VCaP (cell line): ENCODE results near the gene KRTAP10-4.

ENCODE experiments used
- H3K27ac ChIP-seq: fragments of 450-650 bp; 2 replicates; pipeline ENCODE4 v1.5.1; 2017
- CTCF ChIP-seq: fragments of 450-650 bp; conservative IDR thresholded peaks from 2 replicates; pipeline ENCODE4 v1.5.1; 2017; ENCODE audit warnings: mild to moderate bottlenecking, moderate library complexity

Gene KRTAP10-4

DNA sequence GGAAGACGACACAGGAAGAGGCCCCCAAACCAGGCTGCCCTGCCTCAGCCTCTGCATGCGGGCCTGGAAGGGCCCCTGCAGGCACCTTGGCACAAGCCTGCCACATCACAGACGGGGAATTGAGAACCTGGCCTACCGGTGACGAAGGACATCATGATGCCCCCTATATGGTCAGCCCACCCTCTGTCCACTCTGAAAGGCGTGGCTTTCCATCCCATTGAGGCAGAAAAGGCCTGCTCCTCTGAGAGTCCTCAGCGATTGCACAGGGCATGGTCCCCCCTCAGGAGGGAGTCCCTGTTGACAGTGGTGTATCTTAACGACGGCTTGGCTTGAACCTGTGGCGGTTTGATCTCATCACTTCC is 44.9 kb upstream of the KRTAP10-4 start:
- no peak for TF ChIP-seq CTCF
- H3K27ac ChIP-seq: no peak overlapping the region

- no peak overlapping the region for H3K27ac ChIP-seq
- TF ChIP-seq CTCF: no peak
Measured at GRCh38 chr21:44529011-44529421, 44.5 kb upstream of the KRTAP10-4 start.

DNA sequence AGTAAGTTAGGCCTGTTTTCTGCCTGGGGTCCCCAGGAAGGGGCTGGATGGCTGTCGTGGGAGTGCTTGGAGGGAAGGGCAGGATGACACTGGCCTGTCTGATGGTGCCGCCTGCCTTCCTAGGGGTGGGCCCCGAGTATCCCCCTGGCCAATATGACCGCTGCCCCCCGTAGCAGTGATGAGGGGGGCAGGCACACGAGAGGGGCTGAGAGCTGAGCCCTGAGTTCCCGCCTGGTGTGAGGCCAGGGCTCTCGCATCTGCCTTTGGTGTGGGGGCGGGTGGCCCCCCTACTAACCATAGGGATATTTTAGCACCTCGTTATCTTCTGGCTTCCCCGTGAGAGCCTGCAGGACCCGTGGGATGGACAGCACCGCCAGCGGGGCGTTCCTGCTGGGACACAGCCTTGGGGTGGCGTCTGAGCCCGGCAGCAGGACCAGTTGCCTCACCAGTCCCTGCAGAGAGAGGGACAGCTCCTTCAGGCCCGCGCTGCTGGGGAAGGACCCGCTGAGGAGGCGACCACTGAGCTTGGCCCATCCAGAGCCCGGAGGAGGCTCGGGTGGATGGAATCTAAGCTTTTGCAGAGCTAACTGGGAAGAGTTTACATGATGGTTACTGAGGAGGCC is 43.9 kb upstream of the KRTAP10-4 start:
- no peak for TF ChIP-seq CTCF
- H3K27ac ChIP-seq: no peak overlapping the region

DNA sequence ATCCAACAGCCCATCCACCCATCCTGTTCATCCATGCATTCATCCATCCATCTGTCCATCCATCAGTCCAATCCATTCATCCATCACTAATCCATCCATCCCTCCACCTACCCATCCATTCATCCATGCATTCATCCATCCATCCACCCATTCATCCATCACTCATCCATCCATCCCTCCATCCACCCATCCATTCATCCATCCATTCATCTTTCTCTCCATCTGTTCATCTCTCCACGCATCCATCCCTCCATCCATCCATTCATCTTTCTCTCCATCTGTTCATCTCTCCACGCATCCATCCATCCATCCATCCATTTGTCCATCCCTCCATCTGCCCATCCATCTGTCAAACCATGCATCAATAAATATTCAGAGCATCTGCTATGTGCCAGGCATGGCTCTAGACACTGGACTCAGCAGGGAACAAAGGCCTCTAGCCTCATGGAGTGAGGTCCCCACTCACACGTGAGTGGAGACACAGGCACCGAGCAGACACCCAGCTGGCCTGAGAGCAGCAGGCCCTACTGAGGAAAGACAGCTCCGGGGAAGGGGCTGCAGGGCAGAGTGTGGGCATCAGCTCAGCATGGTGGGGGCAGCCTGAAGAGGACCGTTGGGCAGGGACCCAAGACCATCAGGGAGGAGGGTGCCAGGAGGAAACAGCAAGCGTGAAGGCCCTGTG is 43.2 kb upstream of the KRTAP10-4 start:
- H3K27ac ChIP-seq: no peak overlapping the region
- no peak for TF ChIP-seq CTCF

DNA sequence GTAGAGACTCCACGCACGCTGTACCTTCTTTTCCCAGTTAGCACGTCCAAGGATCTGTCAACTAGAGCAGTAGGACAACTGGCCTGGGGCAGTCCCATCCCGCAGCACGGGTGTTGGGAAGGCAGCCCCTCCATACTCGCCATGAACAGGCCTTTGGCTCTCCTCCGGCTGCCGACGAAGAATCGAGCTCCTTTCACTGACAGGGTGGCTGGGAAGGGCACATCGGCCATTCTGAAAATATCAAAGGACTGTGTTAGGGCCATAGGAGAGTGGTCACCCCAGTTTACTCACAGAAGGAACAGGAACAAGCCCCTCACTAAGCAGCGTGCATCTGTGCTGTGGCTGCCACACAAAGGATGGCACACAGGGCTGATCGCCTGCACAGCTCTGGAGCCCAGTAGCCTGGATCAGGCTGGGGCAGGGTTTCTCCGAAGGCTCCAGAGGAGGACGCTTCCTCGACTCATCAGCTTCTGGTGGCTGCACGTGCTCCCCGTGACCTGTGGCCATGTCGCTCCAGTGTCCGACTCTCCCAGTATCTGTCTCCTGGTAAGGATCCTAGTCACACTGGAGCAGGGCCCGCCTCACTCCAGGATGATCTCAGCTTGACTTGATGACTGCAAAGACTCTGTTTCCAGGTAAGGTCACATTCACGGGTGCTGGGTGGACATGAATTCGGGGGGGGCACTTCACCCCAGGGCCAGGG is 42.5 kb upstream of the KRTAP10-4 start:
- TF ChIP-seq CTCF: no peak
- no peak overlapping the region for H3K27ac ChIP-seq

DNA sequence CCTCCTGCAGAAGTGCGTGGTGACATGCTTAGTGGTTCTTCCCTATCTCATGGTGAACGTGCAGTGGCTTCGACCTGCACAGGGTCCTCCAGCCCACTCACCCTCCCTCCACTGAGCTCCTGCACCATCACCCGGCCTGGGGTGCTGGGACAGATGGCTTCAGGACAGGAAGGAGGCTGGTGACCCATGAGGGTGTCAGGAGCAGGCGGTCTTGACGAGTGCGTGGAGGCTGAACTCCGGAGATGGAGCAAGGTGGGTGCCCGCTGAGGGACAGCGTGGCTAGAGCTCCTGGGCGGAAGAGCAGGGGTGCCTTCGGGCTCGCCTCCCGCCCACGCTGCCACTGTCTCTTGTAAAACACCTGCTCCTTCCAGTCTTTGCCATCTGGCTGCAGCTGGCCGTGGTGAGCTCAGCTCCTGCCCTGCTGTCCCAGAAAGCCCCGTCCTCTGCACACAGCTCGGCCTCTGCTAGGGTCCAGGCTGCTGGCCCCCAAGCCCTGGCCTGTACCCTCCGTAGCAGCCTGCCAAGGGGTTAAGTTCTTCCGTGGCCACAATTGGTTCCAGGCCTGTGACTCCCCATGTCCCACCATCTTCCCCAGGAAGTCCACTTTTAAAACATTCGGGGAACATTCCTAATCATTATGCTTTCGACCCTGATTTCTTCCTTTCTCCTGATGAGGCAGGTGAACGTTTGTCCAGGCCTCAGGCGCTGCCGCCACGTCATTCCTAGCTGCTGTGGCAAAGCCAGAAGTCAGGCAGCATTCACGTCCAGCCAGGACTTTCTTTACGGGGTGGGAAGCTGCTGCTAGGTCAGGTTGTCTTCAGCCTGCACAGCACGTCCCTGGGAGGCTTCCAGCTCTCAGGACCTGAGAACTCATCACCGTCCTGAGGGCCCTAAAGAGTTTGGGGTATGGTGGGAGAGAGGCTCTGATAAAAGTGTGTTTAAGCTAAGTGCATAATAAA is 41.6 kb upstream of the KRTAP10-4 start:
- TF ChIP-seq CTCF: no peak
- H3K27ac ChIP-seq: no peak overlapping the region
